Left lung (tissue), 10 donors: Measurements from ENCODE around the gene PIEZO2. TPM values are rescaled to one million over a fixed set of nuclear protein-coding genes. Genes with fewer than 3 reads are reported as not detected.

ENCODE experiments used
- ATAC-seq: fragments of 200-7000 bp; cut with Tn5 transposase; one replicate; pipeline ENCODE4 v1.9.1; 2020; ENCODE audit warnings: moderate library complexity
- DNase-seq, 4 donors: peaks; one replicate each; pipeline ENCODE4 v3.0.0-alpha.2; 2013 to 2020
- H3K27ac ChIP-seq, 2 donors: fragments of 200-600 bp; sonication (generic) in 1 of 2; one replicate each; pipeline versions ENCODE4 v1.5.0 to v1.8.0; 2020 to 2021
- H3K27me3 ChIP-seq, 2 donors: fragments of 200-600 bp; sonication (generic) in 1 of 2; one replicate each; pipeline versions ENCODE4 v1.5.0 to v1.8.0; 2020 to 2021
- H3K36me3 ChIP-seq, 2 donors: fragments of 200-600 bp; sonication (generic) in 1 of 2; one replicate each; pipeline versions ENCODE4 v1.5.0 to v1.8.0; 2020 to 2021
- H3K4me1 ChIP-seq, 2 donors: fragments of 200-600 bp; one replicate each; pipeline ENCODE4 v1.8.0; 2021
- H3K4me3 ChIP-seq, 2 donors: fragments of 200-600 bp; sonication (generic) in 1 of 2; one replicate each; pipeline versions ENCODE4 v1.5.0 to v1.8.0; 2020 to 2021; ENCODE audit warnings: mild to moderate bottlenecking in 1 of 2
- H3K9me3 ChIP-seq, 2 donors: fragments of 200-600 bp; sonication (generic) in 1 of 2; one replicate each; pipeline versions ENCODE4 v1.5.0 to v1.8.0; 2020 to 2021
- intact Hi-C, 2 donors: fragments of 100-400 bp; cut with DNase I; formaldehyde crosslinking; loops; one replicate each; pipeline versions ENCODE4 v1.11.2 to v1.14.2; 2022
- polyA plus RNA-seq, 6 donors: library from polyadenylated mRNA; unstranded; fragments of 120-200 nt; gene quantifications; one replicate each; pipeline ENCODE4 v1.2.1, GENCODE V29; 2013; ENCODE audit not compliant: insufficient read length in 6 of 6
- total RNA-seq, 2 donors: library from RNA; stranded (reverse); fragmentation: NEBNext Ultra II Directional; extraction: Animal tissue kit (Norgen Biotek cat#: 25700); gene quantifications; one replicate each; pipeline ENCODE4 v1.2.1, GENCODE V29; 2021
- TF ChIP-seq, protein P1 (sequence below), 2 donors: fragments of 200-600 bp; sonication (generic) in 1 of 2; IDR thresholded peaks; one replicate each; pipeline versions ENCODE4 v1.5.0 to v1.8.0; 2021; ENCODE audit warnings: antibody characterized with exemption in 2 of 2
- donor health status: DM: no; HTN: yes; CAD: no.
- donor health status: DM: no; HTN: no; CAD: no.

Gene PIEZO2
- total and polyA plus RNA-seq, 8 donors, result 40.3 to 270 (median 233) TPM

DNA sequence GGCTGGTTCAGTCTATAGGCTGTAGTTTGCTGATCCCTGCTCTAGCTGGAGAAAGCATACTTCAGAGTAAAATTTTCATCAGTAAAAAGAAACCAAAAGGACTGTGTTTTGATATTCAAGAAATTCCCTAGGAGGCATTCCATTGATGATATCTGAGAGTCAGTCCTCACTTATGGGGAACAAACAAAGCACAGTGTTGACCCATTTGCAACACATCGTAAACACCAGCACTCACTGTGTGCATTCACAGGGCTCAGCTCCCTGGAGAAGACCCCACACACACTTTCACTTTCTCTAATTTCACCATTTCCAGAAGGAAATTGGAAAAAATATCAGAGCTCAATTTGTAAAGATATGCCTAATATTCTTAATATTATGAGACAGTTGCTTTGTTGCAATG, 147.1 kb downstream of the PIEZO2 start:
- H3K36me3 ChIP-seq, result no peaks in the 10 kb centered on the region
- ATAC-seq (no peak), DNase-seq (no peak)
- H3K4me1 ChIP-seq, result no peaks in the 10 kb centered on the region
- H3K27ac ChIP-seq, result no peak overlapping the region
- no peak overlapping the region for H3K4me3 ChIP-seq
- intact Hi-C loops, result no loop called here
- H3K27me3 ChIP-seq, result no peaks in the 10 kb centered on the region
- H3K9me3 ChIP-seq, result peaks cover 0 to 10% of the 10 kb centered on the region in 2 donors
- TF ChIP-seq, protein P1, sequence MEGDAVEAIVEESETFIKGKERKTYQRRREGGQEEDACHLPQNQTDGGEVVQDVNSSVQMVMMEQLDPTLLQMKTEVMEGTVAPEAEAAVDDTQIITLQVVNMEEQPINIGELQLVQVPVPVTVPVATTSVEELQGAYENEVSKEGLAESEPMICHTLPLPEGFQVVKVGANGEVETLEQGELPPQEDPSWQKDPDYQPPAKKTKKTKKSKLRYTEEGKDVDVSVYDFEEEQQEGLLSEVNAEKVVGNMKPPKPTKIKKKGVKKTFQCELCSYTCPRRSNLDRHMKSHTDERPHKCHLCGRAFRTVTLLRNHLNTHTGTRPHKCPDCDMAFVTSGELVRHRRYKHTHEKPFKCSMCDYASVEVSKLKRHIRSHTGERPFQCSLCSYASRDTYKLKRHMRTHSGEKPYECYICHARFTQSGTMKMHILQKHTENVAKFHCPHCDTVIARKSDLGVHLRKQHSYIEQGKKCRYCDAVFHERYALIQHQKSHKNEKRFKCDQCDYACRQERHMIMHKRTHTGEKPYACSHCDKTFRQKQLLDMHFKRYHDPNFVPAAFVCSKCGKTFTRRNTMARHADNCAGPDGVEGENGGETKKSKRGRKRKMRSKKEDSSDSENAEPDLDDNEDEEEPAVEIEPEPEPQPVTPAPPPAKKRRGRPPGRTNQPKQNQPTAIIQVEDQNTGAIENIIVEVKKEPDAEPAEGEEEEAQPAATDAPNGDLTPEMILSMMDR (IDR thresholded peaks at IDR 0.05), result no peak

- H3K4me3 ChIP-seq, result no peak overlapping the region
- DNase-seq (no peak), ATAC-seq (no peak)
- H3K27me3 ChIP-seq, result no peaks in the 10 kb centered on the region
- TF ChIP-seq, protein P1 (IDR thresholded peaks at IDR 0.05), result no peak
- H3K9me3 ChIP-seq, result peaks cover 0 to 17% of the 10 kb centered on the region in 2 donors
- intact Hi-C loops, result no loop called here
- H3K27ac ChIP-seq, result no peak overlapping the region
- H3K36me3 ChIP-seq, result no peaks in the 10 kb centered on the region
- no peaks in the 10 kb centered on the region for H3K4me1 ChIP-seq
Observed at GRCh38 chr18:11000071-11000470, 149.3 kb downstream of the PIEZO2 start.

GRCh38 chr18:10997885-10998284, 151.5 kb downstream of the PIEZO2 start:
- no peak for DNase-seq

DNA sequence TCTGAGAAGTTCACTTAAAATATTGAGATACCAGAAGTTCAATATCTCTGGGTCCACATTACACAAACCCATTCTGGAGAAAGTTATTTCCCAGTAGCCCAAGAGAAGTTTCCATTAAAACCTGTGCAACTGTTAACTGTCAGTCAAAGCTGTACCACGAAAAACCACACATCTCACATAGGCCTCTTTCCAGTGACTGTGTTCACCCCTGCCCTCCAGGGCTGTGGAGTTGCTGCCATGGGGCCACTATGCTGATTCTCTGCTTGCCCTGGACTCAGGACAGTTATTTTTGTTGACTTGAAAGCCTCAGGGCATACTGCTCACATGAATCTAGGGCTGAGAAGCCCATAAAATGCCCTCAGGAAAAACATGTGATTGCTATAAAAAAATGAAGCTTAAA, 153.8 kb downstream of the PIEZO2 start:
- DNase-seq, result no peak
- H3K36me3 ChIP-seq, result no peaks in the 10 kb centered on the region

More at GRCh38 chr18:10997885-10998284, 151.5 kb downstream of the PIEZO2 start:
- ATAC-seq, result no peak
- peaks cover 0 to 17% of the 10 kb centered on the region in 2 donors for H3K9me3 ChIP-seq
- H3K36me3 ChIP-seq, result no peaks in the 10 kb centered on the region
- H3K4me1 ChIP-seq, result no peaks in the 10 kb centered on the region
- TF ChIP-seq, protein P1 (IDR thresholded peaks at IDR 0.05), result no peak
- intact Hi-C loops, result no loop called here
- H3K4me3 ChIP-seq, result no peak overlapping the region
- no peaks in the 10 kb centered on the region for H3K27me3 ChIP-seq
- no peak overlapping the region for H3K27ac ChIP-seq

DNA sequence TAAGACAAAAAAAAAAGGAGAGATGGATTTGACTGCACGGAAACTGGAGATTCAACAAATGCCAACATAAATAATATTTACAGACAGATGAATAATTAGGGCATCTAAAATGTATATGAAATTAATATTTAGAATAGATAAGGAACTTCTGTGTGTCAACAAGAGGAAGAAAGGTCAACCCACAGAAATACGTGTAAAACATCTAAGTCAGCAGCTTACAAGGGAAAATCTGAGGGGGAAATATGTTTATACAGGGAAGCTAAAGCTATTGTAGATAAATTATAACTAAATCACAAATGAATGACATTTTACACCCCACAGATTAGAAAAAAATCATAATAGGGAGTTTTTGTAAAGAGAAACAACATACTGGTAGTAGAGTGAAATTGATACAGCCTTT, 159.9 kb downstream of the PIEZO2 start:
- H3K27me3 ChIP-seq, result no peaks in the 10 kb centered on the region
- intact Hi-C loops, result no loop called here
- H3K36me3 ChIP-seq, result no peaks in the 10 kb centered on the region
- ATAC-seq (no peak), DNase-seq (no peak)
- H3K4me3 ChIP-seq, result no peak overlapping the region
- TF ChIP-seq, protein P1 (IDR thresholded peaks at IDR 0.05), result no peak
- no peak overlapping the region for H3K27ac ChIP-seq
- no peaks in the 10 kb centered on the region for H3K4me1 ChIP-seq
- H3K9me3 ChIP-seq, result peaks cover 0 to 41% of the 10 kb centered on the region in 2 donors

More for the DNA sequence above, 153.8 kb downstream of the PIEZO2 start:
- Histone ChIP-seq H3K4me3 (no peak overlapping the region), H3K27ac (no peak overlapping the region), H3K4me1 (no peaks in the 10 kb centered on the region), H3K9me3 (peaks cover 0 to 21% of the 10 kb centered on the region in 2 donors), H3K27me3 (no peaks in the 10 kb centered on the region)
- intact Hi-C loops, result no loop called here
- no peak for ATAC-seq
- TF ChIP-seq, protein P1 (IDR thresholded peaks at IDR 0.05), result no peak
